ENCODE results near the gene ITGA3. TPM values are rescaled to one million over a fixed set of nuclear protein-coding genes. Genes with fewer than 3 reads are reported as not detected.

The ITGA3 gene
- total RNA-seq, 1 experiment from 2014 or later = 1.4 TPM

GRCh38 chr17:50133769-50134099 is 77.8 kb downstream of the ITGA3 start:
- CTCF ChIA-PET = no interaction called here
- Histone ChIP-seq H3K36me3 (ENCODE audit: insufficient read depth, low read length, poor library complexity, severe bottlenecking) (peaks cover 38% of the 10 kb centered on the region), H3K9me3 (ENCODE audit: low read depth, low read length, poor library complexity, severe bottlenecking) (no peaks in the 10 kb centered on the region), H3K27ac (ENCODE audit: low read depth, low read length, poor library complexity, severe bottlenecking) (no peak overlapping the region), H3K4me1 (ENCODE audit: insufficient read depth, low read length, poor library complexity, severe bottlenecking) (peaks cover 16% of the 10 kb centered on the region), H3K4me3 (ENCODE audit: low read depth, low read length, poor library complexity, severe bottlenecking) (no peak overlapping the region), H3K27me3 (replicated peaks; ENCODE audit: insufficient read depth, low read depth, low read length, poor library complexity) (no peaks in the 10 kb centered on the region)
- intact Hi-C loops (cut with micrococcal nuclease; ENCODE audit: unreplicated experiment) = no loop called here
- no peak for DNase-seq (ENCODE audit: low spot score)
- POLR2A ChIA-PET (ENCODE audit: low non-redundant PET) = no interaction called here
- no peak for TF ChIP-seq EZH2 (IDR thresholded peaks at IDR 0.05; ENCODE audit: borderline replicate concordance, low read depth, low read length, poor library complexity, severe bottlenecking)
- TF ChIP-seq CTCF (conservative IDR thresholded peaks at IDR 0.05; ENCODE audit: low read depth, low read length) = no peak
- BruUV-seq (replicated peaks) = no TSS peak

DNA sequence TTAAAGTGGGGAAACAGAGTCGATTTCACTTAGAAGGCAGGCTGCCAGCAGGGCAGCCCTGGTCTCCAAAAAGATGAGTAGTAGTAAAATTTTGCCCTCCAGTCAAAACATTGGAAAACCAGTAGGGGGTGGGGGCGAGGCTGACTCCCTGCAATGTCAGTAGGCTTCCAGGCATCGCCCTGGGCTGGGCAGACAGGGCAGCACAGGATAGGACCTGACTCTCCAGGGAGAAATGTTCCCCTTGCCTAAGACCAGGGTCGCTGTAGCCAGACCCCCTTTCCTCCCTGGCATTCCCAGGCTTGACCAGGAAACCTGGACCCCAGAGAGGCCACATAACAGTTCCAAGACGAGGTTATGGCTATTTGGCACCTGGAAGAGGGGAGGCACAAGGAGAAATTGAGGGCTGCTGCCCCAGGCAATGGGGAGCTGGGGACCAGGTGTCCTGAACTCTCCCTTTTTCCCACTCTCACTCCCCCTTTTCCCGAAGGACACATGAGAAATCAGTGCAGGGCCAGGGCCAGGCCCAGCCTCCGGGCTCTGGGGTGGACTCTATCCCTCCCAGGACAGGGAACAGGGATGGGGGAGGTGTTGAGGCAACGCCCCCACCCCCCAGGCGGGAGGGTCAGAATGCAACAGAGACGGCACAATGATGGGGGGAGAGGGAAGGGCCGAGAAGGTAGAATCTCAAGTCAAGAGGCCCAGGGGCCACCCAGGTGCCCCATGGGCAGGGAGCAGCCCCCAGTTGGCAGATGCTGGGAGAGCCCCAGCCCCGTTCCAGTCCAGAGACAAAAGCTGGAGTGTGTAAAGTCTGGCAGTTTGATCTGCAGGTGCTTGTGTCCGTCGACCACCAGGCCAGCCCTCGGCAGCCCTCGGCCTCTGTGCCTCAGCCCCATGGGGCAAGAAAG is 78.5 kb downstream of the ITGA3 start:
- intact Hi-C loops (cut with micrococcal nuclease; ENCODE audit: unreplicated experiment) = no loop called here
- DNase-seq (ENCODE audit: low spot score) = peak; percentile 43
- ChIA-PET CTCF (no interaction called here), POLR2A (ENCODE audit: low non-redundant PET) (no interaction called here)
- BruUV-seq (replicated peaks) = TSS peak; percentile 45
- Histone ChIP-seq H3K4me3 (ENCODE audit: low read depth, low read length, poor library complexity, severe bottlenecking) (no peak overlapping the region), H3K9me3 (ENCODE audit: low read depth, low read length, poor library complexity, severe bottlenecking) (no peaks in the 10 kb centered on the region), H3K27me3 (replicated peaks; ENCODE audit: insufficient read depth, low read depth, low read length, poor library complexity) (no peaks in the 10 kb centered on the region), H3K4me1 (ENCODE audit: insufficient read depth, low read length, poor library complexity, severe bottlenecking) (peaks cover 15% of the 10 kb centered on the region), H3K36me3 (ENCODE audit: insufficient read depth, low read length, poor library complexity, severe bottlenecking) (peaks cover 45% of the 10 kb centered on the region), H3K27ac (ENCODE audit: low read depth, low read length, poor library complexity, severe bottlenecking) (no peak overlapping the region)
- TF ChIP-seq EZH2 (IDR thresholded peaks at IDR 0.05; ENCODE audit: borderline replicate concordance, low read depth, low read length, poor library complexity, severe bottlenecking) = no peak
- no peak for TF ChIP-seq CTCF (conservative IDR thresholded peaks at IDR 0.05; ENCODE audit: low read depth, low read length)

- POLR2A ChIA-PET (ENCODE audit: low non-redundant PET) = no interaction called here
- CTCF ChIA-PET = no interaction called here
- intact Hi-C loops (cut with micrococcal nuclease; ENCODE audit: unreplicated experiment) = no loop called here
- no peak overlapping the region for H3K4me3 ChIP-seq (ENCODE audit: low read depth, low read length, poor library complexity, severe bottlenecking)
- peaks cover 14% of the 10 kb centered on the region for H3K4me1 ChIP-seq (ENCODE audit: insufficient read depth, low read length, poor library complexity, severe bottlenecking)
- peaks cover 54% of the 10 kb centered on the region for H3K36me3 ChIP-seq (ENCODE audit: insufficient read depth, low read length, poor library complexity, severe bottlenecking)
- TF ChIP-seq EZH2 (IDR thresholded peaks at IDR 0.05; ENCODE audit: borderline replicate concordance, low read depth, low read length, poor library complexity, severe bottlenecking) (no peak), CTCF (conservative IDR thresholded peaks at IDR 0.05; ENCODE audit: low read depth, low read length) (no peak)
- DNase-seq (ENCODE audit: low spot score) = no peak
- no peak overlapping the region for H3K27ac ChIP-seq (ENCODE audit: low read depth, low read length, poor library complexity, severe bottlenecking)
- no peaks in the 10 kb centered on the region for H3K9me3 ChIP-seq (ENCODE audit: low read depth, low read length, poor library complexity, severe bottlenecking)
- BruUV-seq (replicated peaks) = no TSS peak
- no peaks in the 10 kb centered on the region for H3K27me3 ChIP-seq (replicated peaks; ENCODE audit: insufficient read depth, low read depth, low read length, poor library complexity)
These were observed 79.6 kb downstream of the ITGA3 start for GRCh38 chr17:50135316-50136095.

Measured in A673 (cell line).